SU-DHL-6 (cell line): ENCODE results near the gene SLC7A7.

Experiments used
- CTCF ChIP-seq: fragments of 200-600 bp; sonication (generic); IDR thresholded peaks from one replicate; pipeline ENCODE4 v1.5.1; 2017; ENCODE audit warnings: antibody characterized with exemption, mild to moderate bottlenecking, low read length, moderate library complexity; ENCODE audit not compliant: insufficient read depth, poor library complexity, severe bottlenecking
- EZH2phosphoT487 ChIP-seq: fragments of 200-600 bp; sonication (generic), shearing (Covaris generic); conservative IDR thresholded peaks from 2 replicates; pipeline ENCODE4 v1.6.1; 2018; ENCODE audit warnings: mild to moderate bottlenecking, antibody characterized with exemption, low read length, moderate library complexity, mixed read lengths

GRCh38 chr14:22798528-22798927, 16.7 kb downstream of the SLC7A7 start:
- TF ChIP-seq CTCF (no peak), EZH2phosphoT487 (no peak)
